H9 (cell line): ENCODE measurements around the gene ZFAND3. TPM values are rescaled to one million over a fixed set of nuclear protein-coding genes. Genes with fewer than 3 reads are reported as not detected.
"Not testable (repeated sequence)": the region's sequence is repeated elsewhere in the genome, so short reads cannot be mapped to it uniquely, and the experiment has no call there.

ENCODE experiments used
- DNase-seq: peaks from one replicate; pipeline ENCODE4 v3.0.0-alpha.2; 2017
- H2AFZ ChIP-seq: one replicate; pipeline ENCODE4 v1.6.1; 2013; ENCODE audit warnings: mild to moderate bottlenecking, low read length, control low read depth, moderate library complexity
- H2AK5ac ChIP-seq: 2 replicates; pipeline ENCODE4 v1.6.1; 2013; ENCODE audit warnings: low read length, control low read depth, mixed read lengths; ENCODE audit not compliant: insufficient read length
- H2BK120ac ChIP-seq: one replicate; pipeline ENCODE4 v1.6.1; 2013; ENCODE audit warnings: low read depth, mild to moderate bottlenecking, low read length, control low read depth, inconsistent platforms; ENCODE audit not compliant: poor library complexity, severe bottlenecking
- H2BK12ac ChIP-seq: 2 replicates; pipeline ENCODE4 v1.6.1; 2013; ENCODE audit warnings: low read length, control low read depth, mixed read lengths, low read depth; ENCODE audit not compliant: insufficient read length
- H2BK15ac ChIP-seq: 2 replicates; pipeline ENCODE4 v1.6.1; 2013; ENCODE audit warnings: low read depth, low read length, control low read depth
- H2BK20ac ChIP-seq: one replicate; pipeline ENCODE4 v1.6.1; 2013; ENCODE audit warnings: low read depth, mild to moderate bottlenecking, low read length, control low read depth, inconsistent platforms; ENCODE audit not compliant: poor library complexity, severe bottlenecking
- H2BK5ac ChIP-seq: 2 replicates; pipeline ENCODE4 v1.6.1; 2013; ENCODE audit warnings: low read length, control low read depth, mixed read lengths; ENCODE audit not compliant: insufficient read length
- H3K14ac ChIP-seq: 2 replicates; pipeline ENCODE4 v1.6.1; 2013; ENCODE audit warnings: low read length, control low read depth; ENCODE audit not compliant: insufficient read depth
- H3K18ac ChIP-seq: 2 replicates; pipeline ENCODE4 v1.6.1; 2013; ENCODE audit warnings: low read depth, mild to moderate bottlenecking, mixed read lengths, low read length, control low read depth; ENCODE audit not compliant: insufficient read length
- H3K23ac ChIP-seq: 2 replicates; pipeline ENCODE4 v1.6.1; 2013; ENCODE audit warnings: low read length, control low read depth, mixed read lengths, low read depth; ENCODE audit not compliant: insufficient read length
- H3K23me2 ChIP-seq: 2 replicates; pipeline ENCODE4 v1.6.1; 2013; ENCODE audit warnings: low read depth, mild to moderate bottlenecking, mixed read lengths, low read length, control low read depth; ENCODE audit not compliant: insufficient read length, poor library complexity, severe bottlenecking
- H3K27ac ChIP-seq: 2 replicates; pipeline ENCODE4 v1.5.1; 2013; ENCODE audit warnings: low read length, control low read depth, mixed read lengths, low read depth; ENCODE audit not compliant: insufficient read length
- H3K27me3 ChIP-seq: 2 replicates; pipeline ENCODE4 v1.6.1; 2013; ENCODE audit warnings: low read length, control low read depth, inconsistent platforms; ENCODE audit not compliant: insufficient read depth
- H3K4ac ChIP-seq: 2 replicates; pipeline ENCODE4 v1.6.1; 2013; ENCODE audit warnings: low read depth, mild to moderate bottlenecking, control low read depth, inconsistent platforms, low read length, moderate library complexity
- H3K4me1 ChIP-seq: 2 replicates; pipeline ENCODE4 v1.6.1; 2013; ENCODE audit warnings: low read length, control low read depth, inconsistent platforms; ENCODE audit not compliant: insufficient read depth
- H3K4me2 ChIP-seq: 2 replicates; pipeline ENCODE4 v1.6.1; 2013; ENCODE audit warnings: low read length, control low read depth, mixed read lengths; ENCODE audit not compliant: insufficient read length, insufficient read depth
- H3K56ac ChIP-seq: 2 replicates; pipeline ENCODE4 v1.6.1; 2013; ENCODE audit warnings: low read depth, mild to moderate bottlenecking, mixed read lengths, low read length, control low read depth; ENCODE audit not compliant: insufficient read length
- H3K79me1 ChIP-seq: 2 replicates; pipeline ENCODE4 v1.6.1; 2013; ENCODE audit warnings: low read depth, mild to moderate bottlenecking, moderate library complexity, low read length, control low read depth, inconsistent platforms; ENCODE audit not compliant: insufficient read depth, poor library complexity, severe bottlenecking
- H3K79me2 ChIP-seq: 2 replicates; pipeline ENCODE4 v1.6.1; 2013; ENCODE audit warnings: low read length, control low read depth, inconsistent platforms; ENCODE audit not compliant: insufficient read depth
- H3K9ac ChIP-seq: 2 replicates; pipeline ENCODE4 v1.6.1; 2013; ENCODE audit warnings: low read length, control low read depth, mixed read lengths; ENCODE audit not compliant: insufficient read length; ENCODE audit errors: extremely low read depth
- H3K9me3 ChIP-seq: one replicate; pipeline ENCODE4 v1.6.1; 2013; ENCODE audit warnings: low read depth, low read length, inconsistent platforms; ENCODE audit not compliant: control insufficient read depth
- H3T11ph ChIP-seq: one replicate; pipeline ENCODE4 v1.6.1; 2013; ENCODE audit warnings: mild to moderate bottlenecking, low read length, control low read depth, inconsistent platforms
- H4K20me1 ChIP-seq: one replicate; pipeline ENCODE4 v1.6.1; 2013; ENCODE audit not compliant: control insufficient read depth, insufficient read length, insufficient read depth
- H4K5ac ChIP-seq: 2 replicates; pipeline ENCODE4 v1.6.1; 2013; ENCODE audit warnings: low read depth, mild to moderate bottlenecking, mixed read lengths, low read length, control low read depth; ENCODE audit not compliant: insufficient read length
- H4K8ac ChIP-seq: replicated peaks from 2 replicates; pipeline ENCODE4 v1.6.1; 2013; ENCODE audit warnings: low read length, control low read depth, mixed read lengths, low read depth; ENCODE audit not compliant: insufficient read length
- H4K91ac ChIP-seq: 2 replicates; pipeline ENCODE4 v1.6.1; 2013; ENCODE audit warnings: low read depth, mild to moderate bottlenecking, moderate library complexity, mixed read lengths, low read length, control low read depth; ENCODE audit not compliant: insufficient read length
- H3K27ac Mint-ChIP-seq, 3 experiments: 2 replicates in 2 of 3; 3 replicates in 1 of 3; pipeline ENCODE4 v1.8.0; 2020 to 2021; ENCODE audit warnings: mixed read lengths in 3 of 3, mild to moderate bottlenecking in 1 of 3, moderate library complexity in 1 of 3
- H3K27me3 Mint-ChIP-seq: 2 replicates; pipeline ENCODE4 v1.8.0; 2021; ENCODE audit warnings: low read depth, mild to moderate bottlenecking, moderate library complexity, mixed read lengths
- H3K36me3 Mint-ChIP-seq, 3 experiments: 2 replicates in 2 of 3; 3 replicates in 1 of 3; pipeline ENCODE4 v1.8.0; 2020 to 2021; ENCODE audit warnings: low read depth in 3 of 3, mixed read lengths in 3 of 3; ENCODE audit not compliant: insufficient read depth in 1 of 3
- H3K4me1 Mint-ChIP-seq, 2 experiments: 2 replicates each; pipeline ENCODE4 v1.8.0; 2020; ENCODE audit warnings: mixed read lengths in 2 of 2
- H3K4me3 Mint-ChIP-seq, 2 experiments: 2 replicates in 1 of 2; 3 replicates in 1 of 2; pipeline ENCODE4 v1.8.0; 2020 to 2021; ENCODE audit warnings: mild to moderate bottlenecking in 2 of 2, mixed read lengths in 2 of 2, moderate library complexity in 1 of 2
- H3K9me3 Mint-ChIP-seq, 2 experiments: 2 replicates in 1 of 2; 3 replicates in 1 of 2; pipeline ENCODE4 v1.8.0; 2020; ENCODE audit warnings: mild to moderate bottlenecking in 2 of 2, mixed read lengths in 2 of 2, moderate library complexity in 1 of 2
- WGBS: extraction: QIAGEN DNeasy Blood & Tissue Kit; methylation state at CpG from one replicate; pipeline ENCODE4 v1.1.7; 2013; ENCODE audit warnings: missing lambda C conversion rate, low lambda C conversion rate, mixed read lengths; ENCODE audit not compliant: insufficient read length; ENCODE audit errors: extremely low coverage; 5-methylcytosine and 5-hydroxymethylcytosine counted together
- total RNA-seq: library from RNA; stranded (reverse); gene quantifications from 2 replicates; pipeline ENCODE4 v1.2.1, GENCODE V29; 2021
- TF ChIP-seq, protein P1 (sequence below): fragments of 200-600 bp; sonication (generic); conservative IDR thresholded peaks from 3 replicates; pipeline ENCODE4 v1.8.0; 2021; ENCODE audit warnings: antibody characterized with exemption, mild to moderate bottlenecking

The ZFAND3 gene
- total RNA-seq, 1 experiment from 2014 or later, result 57.7 TPM

DNA sequence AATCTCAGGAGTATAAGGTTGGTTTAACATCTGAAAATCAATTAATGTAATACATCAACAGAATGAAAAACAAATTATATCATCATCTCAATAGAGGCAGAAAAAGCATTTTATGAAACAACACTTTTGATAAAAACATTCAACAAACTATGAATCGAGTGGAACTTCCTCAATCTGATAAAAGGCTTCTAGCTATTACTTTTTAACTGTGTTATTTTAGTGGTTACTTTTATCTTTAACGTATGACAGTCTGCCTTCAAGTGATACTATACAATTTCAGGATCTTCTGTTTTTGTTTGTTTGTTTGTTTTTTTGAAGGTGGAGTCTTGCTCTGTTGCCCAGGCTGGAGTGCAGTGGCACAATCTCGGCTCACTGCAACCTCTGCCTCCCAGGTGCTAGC, 73.7 kb downstream of the ZFAND3 start:
- H3K56ac ChIP-seq, result no peak overlapping the region
- no peak overlapping the region for H2BK5ac ChIP-seq
- H3K14ac ChIP-seq, result no peak overlapping the region
- no peak overlapping the region for H3T11ph ChIP-seq
- H3K18ac ChIP-seq, result no peak overlapping the region
- no peak for DNase-seq
- H4K5ac ChIP-seq, result no peak overlapping the region
- Mint-ChIP-seq H3K27me3 (no peaks in the 10 kb centered on the region), H3K27ac (no peak overlapping the region), H3K4me1 (peaks cover 14 to 17% of the 10 kb centered on the region in 2 experiments), H3K4me3 (no peak overlapping the region), H3K36me3 (peaks cover 0 to 2% (median 0%) of the 10 kb centered on the region in 3 experiments; a peak in 2 of 7 replicates), H3K9me3 (no peaks in the 10 kb centered on the region)
- no peak overlapping the region for H2BK12ac ChIP-seq
- no peaks in the 10 kb centered on the region for H3K9me3 ChIP-seq
- no peaks in the 10 kb centered on the region for H4K20me1 ChIP-seq
- H3K4me1 ChIP-seq, result no peaks in the 10 kb centered on the region
- no peak overlapping the region for H2BK20ac ChIP-seq
- H2BK15ac ChIP-seq, result no peak overlapping the region
- H4K8ac ChIP-seq, result no peak overlapping the region
- H3K23ac ChIP-seq, result no peak overlapping the region
- no peak overlapping the region for H3K27ac ChIP-seq
- no peak overlapping the region for H2AK5ac ChIP-seq
- H3K79me1 ChIP-seq, result no peaks in the 10 kb centered on the region
- no CpG with 5 or more reads among the region's 3 CpGs for WGBS
- H3K23me2 ChIP-seq, result no peaks in the 10 kb centered on the region
- no peaks in the 10 kb centered on the region for H3K27me3 ChIP-seq
- H4K91ac ChIP-seq, result no peak overlapping the region
- no peak overlapping the region for H2BK120ac ChIP-seq
- H2AFZ ChIP-seq, result no peak overlapping the region
- TF ChIP-seq, protein P1, sequence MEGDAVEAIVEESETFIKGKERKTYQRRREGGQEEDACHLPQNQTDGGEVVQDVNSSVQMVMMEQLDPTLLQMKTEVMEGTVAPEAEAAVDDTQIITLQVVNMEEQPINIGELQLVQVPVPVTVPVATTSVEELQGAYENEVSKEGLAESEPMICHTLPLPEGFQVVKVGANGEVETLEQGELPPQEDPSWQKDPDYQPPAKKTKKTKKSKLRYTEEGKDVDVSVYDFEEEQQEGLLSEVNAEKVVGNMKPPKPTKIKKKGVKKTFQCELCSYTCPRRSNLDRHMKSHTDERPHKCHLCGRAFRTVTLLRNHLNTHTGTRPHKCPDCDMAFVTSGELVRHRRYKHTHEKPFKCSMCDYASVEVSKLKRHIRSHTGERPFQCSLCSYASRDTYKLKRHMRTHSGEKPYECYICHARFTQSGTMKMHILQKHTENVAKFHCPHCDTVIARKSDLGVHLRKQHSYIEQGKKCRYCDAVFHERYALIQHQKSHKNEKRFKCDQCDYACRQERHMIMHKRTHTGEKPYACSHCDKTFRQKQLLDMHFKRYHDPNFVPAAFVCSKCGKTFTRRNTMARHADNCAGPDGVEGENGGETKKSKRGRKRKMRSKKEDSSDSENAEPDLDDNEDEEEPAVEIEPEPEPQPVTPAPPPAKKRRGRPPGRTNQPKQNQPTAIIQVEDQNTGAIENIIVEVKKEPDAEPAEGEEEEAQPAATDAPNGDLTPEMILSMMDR, result no peak
- no peak overlapping the region for H3K4me2 ChIP-seq
- H3K9ac ChIP-seq, result no peak overlapping the region
- H3K4ac ChIP-seq, result no peak overlapping the region
- peaks cover 2% of the 10 kb centered on the region; the same call in 1 of the 2 replicates for H3K79me2 ChIP-seq

DNA sequence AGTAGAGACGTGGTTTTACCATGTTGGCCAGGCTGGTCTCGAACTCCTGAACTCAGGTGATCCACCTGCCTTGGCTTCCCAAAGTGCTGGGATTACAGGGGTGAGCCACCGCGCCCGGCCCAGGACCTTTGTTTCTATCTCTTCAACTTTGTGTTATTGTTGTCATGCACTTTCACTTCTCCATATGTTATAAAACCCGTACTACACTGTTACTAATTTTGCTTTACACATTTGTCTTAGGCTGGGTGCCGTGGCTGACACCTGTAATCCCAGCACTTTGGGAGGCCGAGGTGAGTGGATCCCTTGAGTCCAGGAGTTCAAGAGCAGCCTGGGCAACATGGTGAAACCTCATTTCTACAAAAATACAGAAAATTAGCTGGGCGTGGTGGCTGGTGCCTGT, 74.2 kb downstream of the ZFAND3 start:
- not testable (repeated sequence) for H4K5ac ChIP-seq, H4K20me1 ChIP-seq, H3K79me2 ChIP-seq, H3K4ac ChIP-seq, H2AK5ac ChIP-seq, H3K9me3 Mint-ChIP-seq, H3K9me3 ChIP-seq, H2BK15ac ChIP-seq, H3K9ac ChIP-seq, H3K27me3 ChIP-seq, H3T11ph ChIP-seq, H3K14ac ChIP-seq, H2BK12ac ChIP-seq, H4K8ac ChIP-seq, H3K27me3 Mint-ChIP-seq, H3K18ac ChIP-seq, H3K79me1 ChIP-seq, H3K23ac ChIP-seq, H3K4me1 ChIP-seq, H3K23me2 ChIP-seq, DNase-seq, H2BK5ac ChIP-seq, H3K56ac ChIP-seq, H3K27ac Mint-ChIP-seq, H2AFZ ChIP-seq, H3K27ac ChIP-seq, H3K4me2 ChIP-seq, H3K36me3 Mint-ChIP-seq, H2BK20ac ChIP-seq, H3K4me3 Mint-ChIP-seq, H4K91ac ChIP-seq, H2BK120ac ChIP-seq
- WGBS, result no CpG with 5 or more reads among the region's 9 CpGs
- H3K4me1 Mint-ChIP-seq, result peaks cover 14 to 17% of the 10 kb centered on the region in 2 experiments
